Stimulated activated CD8-positive, alpha-beta memory T cell treated with anti-CD3 and anti-CD28 coated beads, Interleukin-15, amount 100 ng/mL, for 1 hour (primary cell): Measurements from ENCODE around the gene CDHR3.

Experiments used
- DNase-seq: peaks from one replicate; pipeline ENCODE4 v3.0.0-alpha.2; 2020; ENCODE audit warnings: low read depth

CDHR3 gene

DNA sequence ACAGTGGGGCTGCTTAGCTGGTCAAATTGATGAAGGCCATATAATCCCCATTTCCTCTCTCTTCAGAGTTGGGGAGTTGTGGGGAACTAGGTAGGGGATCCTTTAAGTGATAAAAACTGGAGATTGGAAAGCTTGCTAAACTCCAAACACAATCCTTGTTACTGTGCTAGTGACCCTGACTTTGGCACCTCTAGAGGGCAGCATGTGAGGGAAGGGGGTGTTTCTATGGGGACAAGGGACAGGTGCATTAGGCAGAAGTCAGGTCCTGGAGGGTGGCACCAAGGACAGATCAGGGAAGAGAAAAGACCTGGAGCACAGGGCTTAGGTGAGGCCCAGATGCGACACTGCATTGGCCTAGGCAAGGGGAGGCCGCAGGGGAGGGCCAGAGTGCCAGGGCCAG is 66.9 kb downstream of the CDHR3 start:
- no peak for DNase-seq

DNA sequence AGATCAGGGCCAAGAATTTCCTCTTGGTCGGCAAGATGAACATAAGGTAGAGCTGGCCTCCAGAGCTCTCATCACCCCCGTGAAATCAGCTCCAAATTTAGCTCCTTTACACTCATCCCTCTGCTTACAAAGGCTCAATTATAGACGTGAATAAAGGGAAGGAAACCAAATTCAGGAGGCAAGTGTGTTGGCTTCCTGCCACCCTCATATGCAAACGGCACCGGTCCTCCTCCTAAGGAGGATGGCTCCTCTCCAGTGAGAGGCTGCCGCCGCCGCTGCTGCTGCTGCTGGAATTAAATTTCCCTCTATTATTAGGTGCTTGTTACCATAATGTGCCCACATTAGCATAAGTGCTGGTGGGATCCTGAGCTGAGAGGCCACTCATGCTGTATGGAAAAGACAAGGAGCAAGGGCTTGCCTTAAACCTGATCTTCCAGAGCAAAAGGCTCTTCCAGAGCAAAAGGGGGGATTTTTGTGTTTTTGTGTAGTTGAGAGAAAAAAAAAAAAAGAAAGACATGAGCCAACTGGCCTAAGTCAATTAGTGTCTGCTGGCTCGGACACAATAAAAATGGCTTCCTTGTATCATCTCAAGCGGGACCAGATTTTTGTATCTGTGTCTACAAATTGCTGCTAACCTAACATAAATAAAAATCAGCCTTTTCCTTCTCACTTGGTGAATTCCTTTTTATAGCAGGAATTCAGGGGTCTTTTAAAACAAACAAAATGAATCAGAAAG is 68.4 kb downstream of the CDHR3 start:
- no peak for DNase-seq

DNA sequence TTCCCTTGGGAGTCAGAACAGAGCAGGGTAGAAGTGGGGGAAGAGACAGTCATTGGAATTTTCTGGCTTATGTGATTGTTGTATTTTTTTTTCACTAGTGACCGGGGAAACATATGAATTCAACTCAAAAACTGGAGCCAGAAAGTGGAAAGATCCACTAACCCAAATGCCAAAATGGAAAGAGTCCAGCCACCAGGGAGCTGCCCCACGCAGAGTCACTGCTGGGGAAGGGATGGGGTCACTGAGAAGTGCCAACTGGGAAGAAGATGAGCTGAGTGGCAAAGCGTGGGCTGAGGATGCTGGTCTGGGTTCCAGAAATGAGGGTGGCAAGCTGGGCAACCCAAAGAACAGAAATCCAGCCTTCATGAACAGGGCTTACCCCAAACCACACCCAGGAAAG is 69.2 kb downstream of the CDHR3 start:
- DNase-seq: no peak

DNA sequence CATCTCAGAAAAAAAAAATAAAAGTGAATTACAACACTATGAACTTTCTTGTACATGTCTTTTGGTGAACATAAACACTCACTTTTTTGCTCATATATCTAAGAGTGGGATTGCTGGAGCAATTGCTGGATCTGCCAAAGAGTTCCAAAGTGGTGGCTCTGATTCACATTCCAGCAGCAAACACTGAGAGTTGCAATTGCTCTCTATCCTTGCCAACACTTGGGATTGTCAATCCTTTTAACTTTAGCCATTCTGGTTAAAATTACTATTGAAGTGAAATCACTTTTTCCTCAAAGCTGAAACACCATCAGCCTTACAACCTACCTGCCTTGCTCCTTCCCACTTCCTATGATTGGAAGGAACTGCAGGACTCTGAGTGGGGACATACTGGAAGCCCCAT is 70.7 kb downstream of the CDHR3 start:
- no peak for DNase-seq

DNA sequence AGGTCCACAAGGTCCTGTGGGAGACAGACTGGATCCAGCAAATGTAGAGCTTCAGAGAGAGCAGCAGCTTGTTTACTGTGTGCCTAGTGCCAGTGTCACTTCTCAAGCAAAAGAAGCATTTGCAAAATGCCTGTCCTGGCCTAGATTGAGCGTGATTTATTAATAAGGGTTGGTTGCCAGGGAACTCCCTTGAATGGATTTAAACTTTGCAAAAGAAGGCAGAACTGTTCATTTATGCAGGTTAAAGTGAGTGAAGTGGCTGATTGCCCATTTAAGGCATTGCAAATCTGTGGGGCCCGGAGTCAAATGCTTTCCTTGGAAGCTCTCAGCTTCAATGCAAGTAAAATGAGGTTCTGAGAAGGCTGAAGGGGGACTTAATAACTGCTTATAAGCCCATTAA is 71.3 kb downstream of the CDHR3 start:
- DNase-seq: no peak

DNA sequence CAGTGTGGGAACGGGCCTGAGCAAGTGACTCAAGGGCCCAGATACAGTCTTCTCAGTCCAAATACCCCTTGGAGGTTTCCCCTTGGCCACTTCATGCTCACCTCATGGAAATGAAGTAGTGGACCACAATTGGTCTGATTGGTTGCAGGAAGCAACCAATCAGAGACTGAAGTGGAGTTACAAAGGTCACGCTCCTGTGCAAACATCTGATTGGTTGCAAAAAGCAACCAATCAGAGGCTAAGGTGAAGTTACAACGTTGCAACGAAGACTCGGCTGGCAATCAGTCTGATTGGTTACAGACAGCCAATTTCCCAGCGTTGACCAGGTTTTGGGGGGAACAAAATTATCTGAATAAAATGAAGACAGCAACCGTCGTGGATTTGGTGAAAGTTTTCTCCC is 72.5 kb downstream of the CDHR3 start:
- DNase-seq: no peak

DNA sequence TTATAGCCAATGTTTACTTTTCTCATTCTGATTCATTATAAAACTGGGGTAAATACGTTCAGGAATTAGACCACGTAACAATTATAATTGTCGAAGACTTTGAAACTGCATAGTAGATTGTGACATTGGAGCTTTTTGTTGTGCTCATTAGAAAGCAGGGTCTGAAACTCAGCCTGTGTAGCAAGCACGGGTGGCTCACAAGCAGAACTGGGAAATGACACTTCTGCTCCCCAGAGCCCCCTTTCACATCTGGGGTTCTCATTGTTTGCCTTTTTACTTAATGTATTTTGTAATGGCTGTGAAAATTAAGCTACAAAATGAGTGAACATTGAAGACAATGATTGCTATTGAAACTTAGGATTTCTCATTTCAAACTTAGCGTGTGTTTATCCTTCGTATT is 72.9 kb downstream of the CDHR3 start:
- DNase-seq: no peak

DNA sequence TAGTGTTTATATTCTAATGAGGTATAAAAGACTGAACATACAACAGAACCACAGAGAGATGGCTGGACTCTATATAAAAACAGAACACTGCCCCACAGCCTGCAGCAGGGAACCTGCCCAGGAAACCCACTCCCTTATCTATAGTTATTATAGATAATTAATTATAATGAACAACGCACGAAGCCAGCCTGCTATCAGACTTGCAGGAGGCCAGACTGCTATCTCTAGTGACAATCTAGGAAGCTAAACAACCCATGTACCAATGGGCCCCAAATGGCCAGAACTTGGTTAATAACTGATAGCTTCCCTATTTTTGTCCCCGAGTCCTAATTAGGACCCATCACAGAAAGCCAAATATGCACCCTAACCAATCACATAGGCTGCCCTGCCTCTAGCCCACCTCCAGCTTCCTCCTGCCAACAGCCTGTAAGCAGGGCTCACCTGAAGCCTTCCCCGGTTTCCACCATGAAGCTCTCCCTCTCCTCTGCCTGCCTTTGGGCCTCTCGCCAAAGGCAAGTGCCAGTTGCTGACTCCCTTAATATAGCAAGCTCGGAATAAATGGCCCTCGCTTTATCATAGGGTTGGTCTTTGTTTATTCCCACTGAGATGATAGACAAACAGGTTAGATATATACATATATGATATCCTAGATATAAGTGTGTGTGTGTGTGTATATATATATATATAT is 74.6 kb downstream of the CDHR3 start:
- no peak for DNase-seq

DNA sequence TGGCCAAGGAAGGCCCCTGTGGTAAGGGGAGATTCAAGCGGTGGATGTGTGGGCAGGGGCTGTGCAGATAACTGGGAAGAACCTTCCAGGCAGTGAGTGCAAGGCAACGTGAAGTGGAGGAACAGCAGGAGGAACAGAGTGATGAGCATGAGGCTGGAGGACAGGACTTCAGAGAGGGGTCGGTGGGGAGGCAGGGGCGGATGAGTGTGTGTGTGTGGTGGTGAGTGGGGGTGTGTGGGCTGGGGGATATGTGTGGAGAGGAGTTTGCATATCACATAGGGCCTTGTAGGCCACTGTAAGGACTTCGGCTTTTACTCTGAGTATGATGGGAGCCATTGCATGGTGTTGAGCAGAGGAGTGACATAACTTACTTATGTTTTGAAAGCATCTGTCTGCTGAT is 75.2 kb downstream of the CDHR3 start:
- DNase-seq: no peak

DNA sequence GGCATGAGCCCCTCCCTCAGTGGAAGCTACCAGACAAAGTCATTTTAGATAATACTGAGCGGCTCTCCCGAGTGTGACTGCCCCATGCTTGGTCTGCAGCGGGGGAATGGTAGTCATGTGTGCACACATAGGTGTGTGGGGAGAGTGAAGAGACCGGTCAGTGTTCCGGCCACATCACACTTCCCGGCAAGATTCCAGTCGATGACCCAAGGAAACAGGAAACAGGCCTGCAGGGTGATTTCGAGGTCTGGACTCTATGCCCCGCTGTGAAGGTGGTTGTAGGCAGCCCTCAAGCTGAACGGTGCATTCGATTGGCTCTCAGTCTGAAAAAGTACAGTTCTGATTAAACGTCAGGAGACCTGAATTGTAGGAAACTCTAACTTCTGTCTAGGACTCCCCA is 75.9 kb downstream of the CDHR3 start:
- DNase-seq: no peak

DNA sequence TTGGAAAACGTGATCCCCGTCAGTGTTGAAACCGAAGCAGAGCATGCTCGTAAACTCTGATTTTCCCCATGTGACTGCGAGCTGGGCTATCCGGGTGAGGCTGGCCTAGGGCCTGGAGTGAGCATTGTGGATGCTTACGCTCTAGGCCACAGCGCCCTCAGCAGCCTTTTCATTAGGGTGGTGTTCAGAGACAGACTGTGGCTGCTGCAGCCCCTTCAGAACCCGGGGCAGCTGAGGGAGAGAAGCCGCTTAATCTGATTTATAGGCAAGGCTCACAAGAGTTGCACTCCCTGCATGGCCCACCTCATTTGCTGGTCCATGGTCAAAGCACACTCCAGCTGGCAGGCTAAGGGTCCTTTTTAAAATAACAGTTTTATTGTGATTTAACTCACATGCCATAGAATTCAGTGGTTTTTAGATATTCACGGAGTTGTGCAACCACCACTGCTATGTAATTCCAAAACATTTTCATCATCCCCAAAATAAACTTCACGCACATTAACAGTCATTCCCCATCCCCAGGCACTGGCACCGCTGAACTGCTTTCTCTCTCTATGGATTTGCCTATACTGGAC is 76.5 kb downstream of the CDHR3 start:
- no peak for DNase-seq

DNA sequence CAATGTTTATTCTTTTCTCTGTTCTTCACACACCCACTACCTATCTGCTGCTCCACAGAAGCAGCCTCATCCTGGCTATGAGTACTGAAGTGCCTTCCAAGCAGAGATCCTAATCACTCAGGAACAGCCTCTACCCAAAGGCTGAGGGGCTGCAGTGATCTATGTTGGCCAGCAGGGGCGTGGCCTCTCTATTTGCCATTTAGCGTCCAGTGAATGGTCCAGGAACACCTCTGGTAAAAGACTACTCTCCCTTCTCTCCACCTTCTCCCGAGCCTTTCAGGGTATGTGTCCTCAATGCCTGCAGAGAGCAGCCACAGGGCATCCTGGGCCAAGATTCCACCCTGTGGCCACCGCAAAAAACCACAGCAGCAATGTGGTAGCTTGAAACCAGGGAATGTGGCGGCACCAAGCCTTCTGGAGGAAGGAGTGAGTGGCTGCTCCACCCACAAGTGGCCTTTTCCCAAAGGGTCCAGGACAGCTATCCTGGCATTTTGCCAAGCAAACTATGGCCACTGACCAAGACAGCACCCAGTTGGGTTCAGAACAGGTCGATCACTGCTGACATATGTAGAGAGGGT is 78.2 kb downstream of the CDHR3 start:
- no peak for DNase-seq

DNA sequence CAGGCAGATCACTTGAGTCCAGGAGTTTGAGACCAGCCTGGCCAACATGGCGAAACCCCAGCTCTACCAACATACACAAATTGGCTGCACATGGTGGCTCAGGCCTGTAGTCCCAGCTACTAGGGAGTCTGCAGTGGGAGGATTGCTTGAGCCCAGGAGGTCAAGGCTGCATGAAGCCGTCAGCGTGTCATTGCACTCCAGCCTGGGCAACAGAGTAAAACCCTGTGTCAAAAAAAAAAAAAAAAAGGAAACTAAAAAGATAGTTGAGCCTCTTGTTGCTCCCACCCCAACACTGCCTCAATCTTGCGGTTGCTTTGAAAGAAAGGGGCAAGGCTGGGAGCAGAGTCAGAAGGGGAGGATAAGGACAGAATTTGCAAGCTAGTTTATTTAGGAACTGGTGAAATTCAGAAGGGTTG is 79.1 kb downstream of the CDHR3 start:
- no peak for DNase-seq

DNA sequence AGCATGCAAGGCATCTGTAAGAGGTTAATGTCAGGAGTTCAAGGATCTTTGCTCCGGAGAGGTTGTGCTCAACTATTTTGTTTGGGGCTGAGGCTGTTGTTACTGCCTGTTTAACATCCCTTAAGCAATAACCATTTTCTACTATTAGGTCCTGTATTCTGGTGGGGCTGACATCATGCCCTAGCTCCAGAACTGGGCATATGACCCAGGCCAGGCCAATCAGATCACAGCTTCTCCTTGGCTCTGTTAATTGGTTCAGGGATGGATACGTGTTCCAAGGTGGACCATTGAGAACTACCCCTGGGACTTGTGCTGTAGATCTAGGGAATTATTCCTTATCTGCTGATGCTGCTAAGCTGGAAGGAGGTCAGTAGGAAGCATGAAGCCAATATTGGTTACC is 82.1 kb downstream of the CDHR3 start:
- no peak for DNase-seq

DNA sequence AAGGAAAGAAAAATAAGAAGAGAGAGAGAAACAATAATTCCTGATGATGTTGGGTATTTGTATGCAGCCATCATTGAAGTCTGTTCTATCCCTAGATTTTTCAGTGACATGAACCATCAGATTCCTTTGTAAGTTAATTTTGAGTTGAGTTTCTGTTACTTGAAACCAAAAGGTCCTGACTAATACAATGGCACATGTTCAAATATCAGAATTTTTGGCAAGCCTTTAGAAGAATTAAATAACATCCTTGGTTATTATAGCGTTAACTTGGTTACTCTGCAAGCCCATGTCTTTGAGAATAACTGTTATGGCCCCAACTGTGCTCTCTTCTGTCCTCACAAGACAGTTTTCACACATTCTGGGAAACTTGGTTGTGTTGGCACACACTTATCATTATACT is 82.5 kb downstream of the CDHR3 start:
- no peak for DNase-seq

DNA sequence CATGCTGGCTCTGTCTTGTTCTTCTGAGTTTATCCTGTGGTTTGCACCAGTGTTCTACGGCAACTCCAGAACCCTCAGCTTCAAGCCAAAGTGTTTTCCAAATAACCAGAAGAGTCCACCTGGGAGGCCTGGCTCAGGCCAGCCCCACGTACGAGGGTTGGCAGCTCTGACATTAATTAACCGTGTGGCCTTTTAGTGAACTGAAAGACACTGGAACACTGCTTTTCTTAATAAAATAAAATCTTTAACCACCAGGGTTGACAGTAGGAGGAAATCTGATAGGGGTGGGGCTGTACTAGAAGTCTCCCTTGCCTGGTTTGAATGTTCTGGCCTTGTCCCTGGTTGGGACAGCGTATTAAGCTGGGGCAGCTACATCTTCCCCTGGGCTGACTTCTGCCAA is 84.1 kb downstream of the CDHR3 start:
- no peak for DNase-seq

DNA sequence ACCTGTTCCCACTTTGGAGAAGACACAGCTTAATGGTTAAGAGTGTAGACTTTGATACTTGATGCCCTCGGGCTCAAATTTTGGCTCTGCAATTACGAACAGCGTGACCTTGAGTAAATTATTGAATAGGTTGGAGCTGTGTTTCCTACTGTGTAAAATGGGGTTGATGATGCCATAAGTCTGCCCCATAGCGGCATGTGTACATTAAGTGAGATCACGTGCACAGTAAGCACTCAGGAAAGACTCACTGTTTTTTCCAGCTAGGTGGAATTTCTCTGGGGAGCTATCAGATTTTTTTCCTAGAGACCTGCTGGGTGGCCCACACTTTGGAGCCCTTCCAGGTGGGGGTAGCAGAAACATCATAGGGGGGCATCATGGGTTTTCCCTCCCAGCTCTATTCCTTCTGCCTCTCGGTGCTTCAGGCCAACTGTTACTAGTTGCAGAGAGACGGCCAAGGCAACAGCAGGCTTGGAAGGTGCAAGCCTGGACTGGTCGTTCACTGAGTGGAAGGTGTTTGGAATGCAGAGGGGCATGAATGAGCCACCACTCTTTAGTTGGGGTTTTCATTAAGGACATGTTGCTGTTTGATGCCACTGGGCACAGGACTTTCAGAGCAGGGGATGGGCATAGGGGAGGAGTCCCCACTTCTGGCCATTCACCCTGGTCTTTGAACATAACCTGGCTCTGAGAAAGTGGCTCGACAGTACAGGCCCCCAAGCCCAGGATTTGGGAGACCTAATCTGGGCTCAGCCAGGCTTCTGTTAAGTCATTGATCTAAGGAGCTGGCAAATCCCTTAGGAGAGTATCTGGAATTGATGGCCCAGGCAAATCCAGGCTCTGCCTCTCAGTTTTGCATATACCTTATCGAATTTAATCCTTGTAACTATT is 85.0 kb downstream of the CDHR3 start:
- no peak for DNase-seq

DNA sequence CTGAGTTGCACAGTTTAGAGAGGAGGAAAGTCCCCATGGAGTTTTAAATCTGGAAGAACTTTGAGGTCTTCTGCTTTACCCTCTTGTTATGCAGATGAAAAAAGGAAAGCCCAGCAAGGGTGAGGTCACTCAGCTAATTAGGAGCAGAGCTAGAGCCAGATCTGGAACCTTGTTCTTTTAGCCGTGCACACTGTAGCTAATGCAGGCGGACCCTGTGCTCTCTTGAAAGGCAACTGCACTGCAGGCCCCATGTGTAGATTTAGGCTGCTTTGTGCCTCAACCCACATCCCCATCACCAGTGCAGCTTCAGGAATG is 85.6 kb downstream of the CDHR3 start:
- DNase-seq: no peak

DNA sequence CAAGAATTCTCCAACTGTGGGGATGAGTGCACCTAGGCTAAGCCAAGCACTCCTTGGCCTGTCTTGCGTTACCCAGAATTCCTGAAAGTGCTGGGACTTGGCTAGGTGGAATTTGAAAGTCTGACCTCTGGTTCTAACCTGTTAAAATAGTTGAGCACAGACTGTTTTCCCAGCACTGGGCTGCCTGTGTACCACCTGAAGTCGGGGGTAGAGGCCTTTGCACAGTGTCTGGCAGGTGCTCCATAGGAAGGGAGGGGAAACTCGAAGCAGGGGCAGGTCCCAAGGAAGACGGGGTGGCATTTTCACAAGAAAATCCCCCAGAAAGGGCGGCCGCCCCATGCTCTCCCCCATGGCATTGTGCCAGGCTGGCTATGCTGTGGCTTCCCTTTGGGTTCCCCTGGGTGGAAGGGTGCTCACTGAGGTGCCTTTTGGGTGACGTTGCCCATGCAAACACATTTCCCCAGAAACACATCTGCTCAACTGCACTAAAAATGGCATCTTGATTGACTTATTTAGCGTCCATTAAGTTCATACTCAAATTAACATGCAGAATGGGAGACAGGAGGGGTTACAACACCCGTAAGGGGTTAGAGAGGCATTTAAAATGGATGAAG is 86.2 kb downstream of the CDHR3 start:
- DNase-seq: no peak

DNA sequence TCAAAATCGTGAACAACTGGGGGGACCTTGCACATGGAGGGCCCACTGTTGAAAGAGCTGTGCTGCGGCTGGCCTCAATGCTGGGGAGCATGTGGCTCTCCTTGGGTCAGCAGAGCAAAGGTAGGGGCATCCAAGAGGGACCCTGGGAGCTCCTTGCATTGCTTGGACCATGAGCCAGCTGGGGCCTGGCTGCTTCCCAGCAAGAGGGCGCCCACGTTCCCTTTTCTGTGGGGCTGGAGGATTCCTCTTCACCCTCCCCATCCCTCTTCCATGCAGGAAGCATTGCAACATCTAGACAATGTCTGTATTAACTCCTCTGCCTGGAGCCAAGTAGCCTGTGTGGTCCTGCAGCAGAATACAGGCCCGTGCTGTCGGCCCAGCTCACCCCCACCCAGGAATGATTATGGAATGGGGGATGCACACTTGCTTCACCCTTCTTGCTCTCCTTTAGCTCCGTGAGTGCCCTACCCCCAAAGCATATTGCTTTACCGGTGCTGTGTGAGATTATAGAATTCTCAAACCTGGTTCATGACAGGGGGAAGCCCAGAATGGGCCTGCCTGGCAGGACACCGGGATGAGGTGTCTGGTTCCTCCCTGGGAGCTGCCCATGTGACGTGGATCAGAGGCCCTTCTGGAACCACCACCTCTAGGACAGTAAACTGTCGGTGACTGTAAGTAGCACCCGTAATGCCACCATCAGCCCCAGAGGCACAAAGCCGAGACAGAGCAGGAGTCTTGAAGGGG is 87.1 kb downstream of the CDHR3 start:
- DNase-seq: no peak

DNA sequence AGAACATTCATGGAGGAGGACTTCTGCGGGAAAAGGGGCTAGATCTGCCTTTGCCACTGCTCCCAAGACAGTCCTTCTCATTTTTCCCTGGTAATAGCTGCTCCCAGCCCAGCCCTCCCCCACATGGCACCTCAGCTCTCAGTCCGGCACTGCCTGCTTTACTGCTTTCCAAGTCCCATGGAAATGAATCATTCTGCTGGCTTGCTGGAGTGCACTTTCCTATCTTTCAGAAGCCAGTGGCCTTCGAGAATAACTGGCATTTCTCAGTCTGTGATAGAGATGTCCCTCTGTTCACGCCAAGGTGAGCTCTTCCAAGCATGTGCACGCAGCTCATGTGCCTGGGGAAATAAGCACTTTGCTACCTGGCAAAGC is 87.7 kb downstream of the CDHR3 start:
- no peak for DNase-seq
